Stomach smooth muscle (tissue), 2 donors: Measurements from ENCODE around the gene ELMO1.

ENCODE experiments used
- H3K27ac ChIP-seq: one replicate; pipeline ENCODE4 v1.7.0; 2013; ENCODE audit warnings: mild to moderate bottlenecking, low read length, inconsistent platforms
- H3K27me3 ChIP-seq, 2 donors: one replicate each; pipeline ENCODE4 v1.7.0; 2013; ENCODE audit warnings: low read length in 2 of 2; ENCODE audit not compliant: insufficient read depth in 2 of 2, control insufficient read depth in 1 of 2
- H3K36me3 ChIP-seq, 2 donors: one replicate each; pipeline ENCODE4 v1.7.0; 2013; ENCODE audit warnings: low read length in 2 of 2; ENCODE audit not compliant: control insufficient read depth in 2 of 2, insufficient read depth in 2 of 2
- H3K4me1 ChIP-seq: one replicate; pipeline ENCODE4 v1.7.0; 2013; ENCODE audit warnings: low read length; ENCODE audit not compliant: control insufficient read depth, insufficient read depth
- H3K4me3 ChIP-seq, 2 donors: one replicate each; pipeline ENCODE4 v1.7.0; 2013; ENCODE audit warnings: low read length in 2 of 2
- H3K9ac ChIP-seq, 2 donors: one replicate each; pipeline ENCODE4 v1.7.0; 2013; ENCODE audit warnings: low read length in 2 of 2, mild to moderate bottlenecking in 1 of 2
- H3K9me3 ChIP-seq, 2 donors: one replicate each; pipeline ENCODE4 v1.7.0; 2013; ENCODE audit warnings: low read length in 2 of 2; ENCODE audit not compliant: control insufficient read depth in 2 of 2
- donor health status: healthy.
- donor health status: Pancreatic carcinoma.

ELMO1 gene

GRCh38 chr7:37247861-37248260 is 200.8 kb downstream of the ELMO1 start:
- Histone ChIP-seq H3K4me1 (no peaks in the 10 kb centered on the region), H3K9me3 (no peaks in the 10 kb centered on the region), H3K27ac (no peak overlapping the region), H3K36me3 (no peaks in the 10 kb centered on the region), H3K9ac (no peak overlapping the region), H3K27me3 (no peaks in the 10 kb centered on the region), H3K4me3 (no peak overlapping the region)

- no peak overlapping the region for H3K27ac ChIP-seq
- H3K4me3 ChIP-seq = no peak overlapping the region
- H3K9me3 ChIP-seq = no peaks in the 10 kb centered on the region
- H3K4me1 ChIP-seq = no peaks in the 10 kb centered on the region
- no peaks in the 10 kb centered on the region for H3K27me3 ChIP-seq
- H3K36me3 ChIP-seq = no peaks in the 10 kb centered on the region
- H3K9ac ChIP-seq = no peak overlapping the region
These were observed 203.1 kb downstream of the ELMO1 start for GRCh38 chr7:37245590-37245989.

- Histone ChIP-seq H3K4me1 (no peaks in the 10 kb centered on the region), H3K27ac (no peak overlapping the region), H3K36me3 (no peaks in the 10 kb centered on the region), H3K9ac (no peak overlapping the region), H3K9me3 (no peaks in the 10 kb centered on the region), H3K27me3 (no peaks in the 10 kb centered on the region), H3K4me3 (no peak overlapping the region)
These were observed 211.8 kb downstream of the ELMO1 start for GRCh38 chr7:37236906-37237305.

- no peaks in the 10 kb centered on the region for H3K27me3 ChIP-seq
- no peaks in the 10 kb centered on the region for H3K9me3 ChIP-seq
- no peak overlapping the region for H3K9ac ChIP-seq
- no peak overlapping the region for H3K4me3 ChIP-seq
- H3K27ac ChIP-seq = no peak overlapping the region
- no peaks in the 10 kb centered on the region for H3K36me3 ChIP-seq
- no peaks in the 10 kb centered on the region for H3K4me1 ChIP-seq
These were observed 212.9 kb downstream of the ELMO1 start for GRCh38 chr7:37235813-37236212.

- H3K36me3 ChIP-seq = no peaks in the 10 kb centered on the region
- H3K27me3 ChIP-seq = no peaks in the 10 kb centered on the region
- H3K9ac ChIP-seq = no peak overlapping the region
- H3K9me3 ChIP-seq = no peaks in the 10 kb centered on the region
- H3K4me1 ChIP-seq = no peaks in the 10 kb centered on the region
- no peak overlapping the region for H3K4me3 ChIP-seq
- H3K27ac ChIP-seq = no peak overlapping the region
These were observed 213.7 kb downstream of the ELMO1 start for GRCh38 chr7:37234928-37235327.

- Histone ChIP-seq H3K36me3 (no peaks in the 10 kb centered on the region), H3K9ac (no peak overlapping the region), H3K27me3 (no peaks in the 10 kb centered on the region), H3K4me1 (no peaks in the 10 kb centered on the region), H3K9me3 (no peaks in the 10 kb centered on the region), H3K27ac (no peak overlapping the region), H3K4me3 (no peak overlapping the region)
These were observed 214.3 kb downstream of the ELMO1 start for GRCh38 chr7:37234334-37234733.

- Histone ChIP-seq H3K9me3 (no peaks in the 10 kb centered on the region), H3K27ac (no peak overlapping the region), H3K27me3 (no peaks in the 10 kb centered on the region)
These were observed 217.1 kb downstream of the ELMO1 start for GRCh38 chr7:37231613-37232012.

GRCh38 chr7:37230221-37230620 is 218.4 kb downstream of the ELMO1 start:
- Histone ChIP-seq H3K4me1 (no peaks in the 10 kb centered on the region), H3K9ac (no peak overlapping the region), H3K9me3 (no peaks in the 10 kb centered on the region), H3K36me3 (no peaks in the 10 kb centered on the region), H3K4me3 (no peak overlapping the region), H3K27ac (no peak overlapping the region), H3K27me3 (no peaks in the 10 kb centered on the region)

More at GRCh38 chr7:37231613-37232012, 217.1 kb downstream of the ELMO1 start:
- no peaks in the 10 kb centered on the region for H3K4me1 ChIP-seq
- H3K36me3 ChIP-seq = no peaks in the 10 kb centered on the region
- H3K4me3 ChIP-seq = no peak overlapping the region
- no peak overlapping the region for H3K9ac ChIP-seq

GRCh38 chr7:37229381-37229780 is 219.3 kb downstream of the ELMO1 start:
- Histone ChIP-seq H3K36me3 (no peaks in the 10 kb centered on the region), H3K4me1 (no peaks in the 10 kb centered on the region), H3K9me3 (no peaks in the 10 kb centered on the region), H3K27ac (no peak overlapping the region), H3K9ac (no peak overlapping the region), H3K27me3 (no peaks in the 10 kb centered on the region), H3K4me3 (no peak overlapping the region)

GRCh38 chr7:37225285-37225969 is 223.2 kb downstream of the ELMO1 start:
- Histone ChIP-seq H3K4me3 (no peak overlapping the region), H3K27me3 (no peaks in the 10 kb centered on the region), H3K9ac (no peak overlapping the region), H3K9me3 (no peaks in the 10 kb centered on the region), H3K4me1 (no peaks in the 10 kb centered on the region), H3K36me3 (no peaks in the 10 kb centered on the region), H3K27ac (no peak overlapping the region)

GRCh38 chr7:37224746-37225145 is 223.9 kb downstream of the ELMO1 start:
- Histone ChIP-seq H3K9ac (no peak overlapping the region), H3K27ac (no peak overlapping the region), H3K4me3 (no peak overlapping the region), H3K27me3 (no peaks in the 10 kb centered on the region), H3K4me1 (no peaks in the 10 kb centered on the region), H3K9me3 (no peaks in the 10 kb centered on the region), H3K36me3 (no peaks in the 10 kb centered on the region)
